GM18867 (cell line): ENCODE data around the gene PCBD2.
"Not testable (repeated sequence)": the region's sequence is repeated elsewhere in the genome, so short reads cannot be mapped to it uniquely, and the experiment has no call there.

Source experiments
- ATAC-seq: cut with Tn5 transposase; IDR thresholded peaks from one replicate; pipeline ENCODE4 v1.9.1; 2021; ENCODE audit warnings: mild to moderate bottlenecking, moderate library complexity; ENCODE audit not compliant: unreplicated experiment

Gene PCBD2

DNA sequence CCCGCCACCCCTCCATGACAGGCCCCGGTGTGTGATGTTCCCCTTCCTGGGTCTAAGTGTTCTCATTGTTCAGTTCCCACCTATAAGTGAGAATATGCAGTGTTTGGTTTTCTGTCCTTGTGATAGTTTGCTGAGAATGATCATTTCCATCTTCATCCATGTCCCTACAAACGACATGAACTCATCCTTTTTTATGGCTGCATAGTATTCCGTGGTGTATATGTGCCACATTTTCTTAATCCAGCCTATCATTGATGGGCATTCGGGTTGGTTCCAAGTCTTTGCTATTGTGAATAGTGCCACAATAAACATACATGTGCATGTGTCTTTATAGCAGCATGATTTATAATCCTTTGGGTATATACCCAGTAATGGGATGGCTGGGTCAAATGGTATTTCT lies 93.1 kb downstream of the PCBD2 start:
- not testable (repeated sequence) for ATAC-seq

GRCh38 chr5:135004376-135004775 lies 99.4 kb downstream of the PCBD2 start:
- no peak for ATAC-seq

DNA sequence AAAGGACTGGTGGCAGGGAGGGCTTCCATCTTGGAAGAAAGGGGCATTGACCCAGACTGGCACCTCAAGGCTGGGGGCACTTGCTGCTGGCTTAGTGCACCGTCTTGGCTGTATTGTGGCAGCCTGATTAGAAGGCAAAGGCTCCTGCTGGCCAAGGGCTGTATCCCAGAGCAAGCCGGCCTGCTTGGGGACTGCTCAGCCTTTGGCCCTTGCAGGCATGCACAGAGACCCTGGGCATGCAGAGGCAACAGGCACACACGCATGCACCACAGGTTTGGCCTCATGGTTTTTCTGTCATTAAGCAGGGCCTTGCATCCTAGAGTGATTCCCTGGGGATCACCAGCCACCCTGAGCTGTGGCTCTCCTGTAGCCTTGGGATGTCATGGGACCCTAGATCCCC lies 100.1 kb downstream of the PCBD2 start:
- no peak for ATAC-seq

GRCh38 chr5:135007305-135007704 lies 102.4 kb downstream of the PCBD2 start:
- no peak for ATAC-seq

DNA sequence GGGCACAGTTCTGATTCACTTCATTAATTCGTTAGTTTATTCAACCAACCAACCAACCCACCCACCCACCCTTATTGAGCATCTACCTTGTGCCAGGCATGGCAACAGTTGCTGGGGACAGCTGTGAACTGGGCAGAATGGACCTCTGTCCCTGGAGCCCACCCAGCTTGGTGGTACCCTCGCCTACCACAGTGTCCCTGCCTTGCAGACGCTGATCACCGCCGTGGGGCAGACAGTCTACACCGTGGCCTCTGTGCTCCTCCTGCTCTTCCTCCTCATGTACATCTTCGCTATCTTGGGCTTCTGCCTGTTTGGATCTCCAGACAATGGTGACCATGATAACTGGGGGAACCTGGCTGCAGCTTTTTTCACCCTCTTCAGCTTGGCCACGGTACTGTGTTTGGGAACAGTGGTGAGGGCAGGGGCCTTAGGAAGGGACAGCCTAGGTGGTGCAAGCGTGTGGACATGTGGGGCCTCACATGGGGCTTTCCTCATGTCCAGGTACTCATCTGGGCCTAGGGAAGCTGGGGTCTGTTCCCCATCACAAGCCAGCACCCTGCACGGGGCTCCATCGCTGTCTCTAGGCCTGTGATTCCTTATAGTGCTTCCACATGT lies 102.9 kb downstream of the PCBD2 start:
- no peak for ATAC-seq

DNA sequence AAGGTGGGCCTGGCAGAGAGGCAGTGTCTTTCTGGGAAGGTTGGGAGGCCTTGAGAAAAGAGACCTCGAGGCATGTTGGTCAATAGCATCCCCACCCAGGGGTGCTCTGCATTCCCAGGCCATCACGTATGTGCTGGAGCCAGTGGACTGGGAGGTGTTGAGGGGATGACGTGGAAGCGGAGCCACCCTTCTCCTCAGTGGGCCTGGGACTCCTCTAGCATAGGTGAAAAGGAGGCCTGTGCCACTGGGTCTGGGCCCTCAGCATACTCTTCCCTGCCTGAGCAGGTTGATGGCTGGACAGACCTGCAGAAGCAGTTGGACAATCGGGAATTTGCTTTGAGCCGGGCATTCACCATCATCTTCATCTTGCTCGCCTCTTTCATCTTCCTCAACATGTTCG lies 103.6 kb downstream of the PCBD2 start:
- no peak for ATAC-seq

GRCh38 chr5:135008981-135009735 lies 104.2 kb downstream of the PCBD2 start:
- no peak for ATAC-seq

GRCh38 chr5:135009736-135010501 lies 105.0 kb downstream of the PCBD2 start:
- no peak for ATAC-seq

GRCh38 chr5:135010502-135011354 lies 105.8 kb downstream of the PCBD2 start:
- ATAC-seq, result no peak

DNA sequence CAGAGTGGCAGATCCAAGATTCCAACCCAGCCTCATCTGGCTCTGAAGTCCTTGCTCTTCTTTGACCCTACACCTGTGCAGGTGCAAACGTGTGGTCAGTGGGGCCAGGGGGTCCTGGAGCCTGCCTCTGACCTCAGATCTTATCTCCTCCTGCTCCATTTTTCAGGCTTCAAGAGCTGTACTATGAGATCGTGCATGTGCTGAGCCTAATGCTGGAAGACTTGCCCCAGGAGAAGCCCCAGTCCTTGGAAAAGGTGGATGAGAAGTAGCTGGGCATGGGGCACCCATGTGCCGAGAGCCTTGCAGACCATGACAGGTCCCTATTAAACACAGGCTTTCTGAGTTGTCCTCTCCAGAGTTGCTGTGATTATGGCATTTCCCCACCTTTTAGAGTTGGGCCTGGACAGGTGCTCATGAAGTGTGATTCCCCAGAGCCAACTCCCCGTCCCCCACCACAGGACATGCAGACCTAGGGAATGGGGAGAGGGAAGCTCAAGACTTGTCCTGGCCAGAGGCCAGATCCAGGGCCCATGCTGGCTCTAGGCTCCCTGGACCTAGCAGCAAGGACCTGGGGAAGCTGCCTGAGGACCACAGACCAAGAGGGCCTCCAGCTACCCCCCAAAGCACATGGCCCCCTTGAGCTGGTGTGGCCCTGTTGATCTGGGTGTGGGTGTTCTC lies 106.6 kb downstream of the PCBD2 start:
- no peak for ATAC-seq

DNA sequence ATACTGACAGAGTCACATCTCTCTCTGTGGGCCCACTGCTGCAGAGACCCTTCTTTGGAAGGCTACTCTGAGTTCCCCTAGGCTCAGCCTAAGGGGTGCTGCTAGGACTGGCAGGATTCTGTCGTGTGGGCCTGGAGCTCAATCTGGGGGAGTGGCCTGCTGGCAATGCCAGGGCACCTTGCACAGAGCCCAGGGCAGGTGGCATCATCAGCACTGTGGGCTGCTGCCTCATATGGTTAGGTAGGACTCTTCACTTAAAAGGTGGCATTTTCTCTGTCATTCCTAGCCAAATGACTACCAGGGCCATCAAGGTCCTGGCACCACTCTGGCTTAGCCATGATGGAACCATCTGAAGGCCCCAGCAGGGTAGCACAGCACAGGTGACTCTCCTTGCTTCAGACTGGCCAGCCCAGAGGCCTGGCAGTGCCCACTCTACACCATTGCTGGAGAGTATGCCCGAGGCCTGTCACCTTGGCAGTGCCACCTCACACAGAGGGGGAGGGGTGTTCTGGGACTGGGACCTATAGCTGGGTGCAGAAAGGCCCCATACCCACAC lies 107.2 kb downstream of the PCBD2 start:
- ATAC-seq, result no peak
